Loucy (cell line): ENCODE measurements around the gene LPP.

ENCODE experiments used
- H2AFZ ChIP-seq: fragments of 200-600 bp; sonication (generic); 2 replicates; pipeline ENCODE4 v1.6.0; 2016; ENCODE audit warnings: antibody characterized with exemption, mild to moderate bottlenecking, low read length, moderate library complexity
- H3F3A ChIP-seq: fragments of 200-600 bp; 2 replicates; pipeline ENCODE4 v1.6.0; 2016; ENCODE audit warnings: antibody characterized with exemption, low read depth, mild to moderate bottlenecking
- H3K27me3 ChIP-seq: fragments of 200-600 bp; sonication (generic); 2 replicates; pipeline ENCODE4 v1.6.1; 2014; ENCODE audit warnings: low read length, mild to moderate bottlenecking; ENCODE audit not compliant: insufficient read depth, poor library complexity, severe bottlenecking
- H3K36me3 ChIP-seq: fragments of 200-600 bp; sonication (generic); 2 replicates; pipeline ENCODE4 v1.6.1; 2016; ENCODE audit warnings: low read length; ENCODE audit not compliant: insufficient read depth
- H3K4me1 ChIP-seq: fragments of 200-600 bp; sonication (generic); 2 replicates; pipeline ENCODE4 v1.5.1; 2014; ENCODE audit warnings: low read length, mild to moderate bottlenecking; ENCODE audit not compliant: insufficient read depth, poor library complexity, severe bottlenecking
- H3K4me2 ChIP-seq: fragments of 200-600 bp; sonication (generic); 2 replicates; pipeline ENCODE4 v1.6.0; 2014; ENCODE audit warnings: antibody characterized with exemption, low read length, low read depth, mild to moderate bottlenecking; ENCODE audit not compliant: poor library complexity, severe bottlenecking
- H3K4me3 ChIP-seq: fragments of 200-600 bp; sonication (generic); 2 replicates; pipeline ENCODE4 v1.5.1; 2014; ENCODE audit warnings: low read length, mild to moderate bottlenecking, mixed read lengths; ENCODE audit not compliant: poor library complexity, severe bottlenecking
- H3K79me2 ChIP-seq: fragments of 200-600 bp; sonication (generic); 2 replicates; pipeline ENCODE4 v1.6.1; 2014; ENCODE audit warnings: low read length; ENCODE audit not compliant: insufficient read depth
- H3K9ac ChIP-seq: fragments of 200-600 bp; sonication (generic); 2 replicates; pipeline ENCODE4 v1.6.0; 2014; ENCODE audit warnings: mild to moderate bottlenecking, low read depth, low read length, moderate library complexity; ENCODE audit not compliant: poor library complexity, severe bottlenecking
- H3K9me2 ChIP-seq: fragments of 200-600 bp; sonication (generic); replicated peaks from 2 replicates; pipeline ENCODE4 v1.6.1; 2016; ENCODE audit warnings: low read depth, low read length, mixed read lengths
- H3K9me3 ChIP-seq: fragments of 200-600 bp; sonication (generic); 2 replicates; pipeline ENCODE4 v1.6.1; 2014; ENCODE audit warnings: mild to moderate bottlenecking, antibody characterized with exemption, low read length, low read depth; ENCODE audit not compliant: insufficient read depth
- H4K20me1 ChIP-seq: fragments of 200-600 bp; sonication (generic); 2 replicates; pipeline ENCODE4 v1.6.0; 2014; ENCODE audit warnings: antibody characterized with exemption, low read length, mild to moderate bottlenecking; ENCODE audit not compliant: insufficient read depth, poor library complexity, severe bottlenecking
- CTCF ChIP-seq: fragments of 200-600 bp; sonication (generic); conservative IDR thresholded peaks from 2 replicates; pipeline ENCODE4 v1.5.1; 2014; ENCODE audit warnings: mild to moderate bottlenecking, antibody characterized with exemption, low read length
- EZH2phosphoT487 ChIP-seq: fragments of 200-600 bp; IDR thresholded peaks from 2 replicates; pipeline ENCODE4 v1.6.1; 2018; ENCODE audit warnings: antibody characterized with exemption, mild to moderate bottlenecking, moderate library complexity, borderline replicate concordance

Gene LPP

GRCh38 chr3:188276375-188276774 is 122.4 kb downstream of the LPP start:
- Histone ChIP-seq H3F3A (no peaks in the 10 kb centered on the region), H3K4me2 (no peak overlapping the region), H3K27me3 (no peaks in the 10 kb centered on the region), H3K9me2 (no peaks in the 10 kb centered on the region), H2AFZ (no peak overlapping the region), H3K4me1 (peaks cover 35% of the 10 kb centered on the region), H3K79me2 (peaks cover 15% of the 10 kb centered on the region; the same call in 1 of the 2 replicates), H4K20me1 (no peaks in the 10 kb centered on the region), H3K9ac (no peak overlapping the region), H3K9me3 (no peaks in the 10 kb centered on the region), H3K4me3 (no peak overlapping the region), H3K36me3 (no peaks in the 10 kb centered on the region)
- TF ChIP-seq CTCF (no peak), EZH2phosphoT487 (no peak)

GRCh38 chr3:188278717-188279324 is 124.9 kb downstream of the LPP start:
- Histone ChIP-seq H3K79me2 (peaks cover 14% of the 10 kb centered on the region; the same call in 1 of the 2 replicates), H3K4me3 (no peak overlapping the region), H3K4me1 (peaks cover 12% of the 10 kb centered on the region), H3K9me3 (no peaks in the 10 kb centered on the region), H3K9me2 (no peaks in the 10 kb centered on the region), H2AFZ (no peak overlapping the region), H3K4me2 (no peak overlapping the region), H4K20me1 (no peaks in the 10 kb centered on the region), H3K27me3 (no peaks in the 10 kb centered on the region), H3K9ac (no peak overlapping the region), H3F3A (no peaks in the 10 kb centered on the region), H3K36me3 (no peaks in the 10 kb centered on the region)
- TF ChIP-seq CTCF (no peak), EZH2phosphoT487 (no peak)

- Histone ChIP-seq H3K9ac (no peak overlapping the region), H4K20me1 (no peaks in the 10 kb centered on the region), H3K4me2 (no peak overlapping the region), H3K36me3 (no peaks in the 10 kb centered on the region), H3K4me1 (peaks cover 3% of the 10 kb centered on the region), H3K9me2 (no peaks in the 10 kb centered on the region), H3K4me3 (no peak overlapping the region), H3K9me3 (no peaks in the 10 kb centered on the region), H2AFZ (no peak overlapping the region), H3F3A (no peaks in the 10 kb centered on the region), H3K79me2 (peaks cover 14% of the 10 kb centered on the region; the same call in 1 of the 2 replicates), H3K27me3 (no peaks in the 10 kb centered on the region)
- TF ChIP-seq CTCF (no peak; the same call in 1 of the 2 replicates), EZH2phosphoT487 (no peak)
Observed at GRCh38 chr3:188279502-188280335, 125.8 kb downstream of the LPP start.
